HG03280 (cell line): Measurements from ENCODE around the gene KPNA1.
A peak's percentile ranks its signal among the peaks of the same experiment; 100 is the strongest.

Experiments
- ATAC-seq: cut with Tn5 transposase; IDR thresholded peaks from one replicate; pipeline ENCODE4 v1.9.1; 2021; ENCODE audit warnings: mild to moderate bottlenecking, moderate library complexity; ENCODE audit not compliant: unreplicated experiment

Gene KPNA1

DNA sequence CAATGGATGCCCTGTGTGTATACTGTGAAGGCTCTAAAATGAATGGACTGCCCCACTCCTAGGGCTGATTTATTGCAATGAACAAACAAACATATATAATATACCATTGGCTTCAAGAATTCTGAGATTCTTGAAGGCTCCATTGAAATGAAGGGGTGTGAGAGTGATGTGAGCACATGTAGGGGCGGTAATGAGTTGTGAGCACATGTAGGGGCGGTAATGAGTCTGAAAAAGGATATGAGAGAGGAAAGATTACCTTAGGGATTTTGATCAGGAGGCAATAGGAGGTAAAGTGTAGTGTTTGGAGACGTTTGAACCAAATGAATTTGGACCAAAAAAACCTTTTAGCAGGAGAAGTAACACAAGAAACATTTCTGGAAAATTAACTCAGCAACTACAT, 127.0 kb downstream of the KPNA1 start:
- no peak for ATAC-seq

DNA sequence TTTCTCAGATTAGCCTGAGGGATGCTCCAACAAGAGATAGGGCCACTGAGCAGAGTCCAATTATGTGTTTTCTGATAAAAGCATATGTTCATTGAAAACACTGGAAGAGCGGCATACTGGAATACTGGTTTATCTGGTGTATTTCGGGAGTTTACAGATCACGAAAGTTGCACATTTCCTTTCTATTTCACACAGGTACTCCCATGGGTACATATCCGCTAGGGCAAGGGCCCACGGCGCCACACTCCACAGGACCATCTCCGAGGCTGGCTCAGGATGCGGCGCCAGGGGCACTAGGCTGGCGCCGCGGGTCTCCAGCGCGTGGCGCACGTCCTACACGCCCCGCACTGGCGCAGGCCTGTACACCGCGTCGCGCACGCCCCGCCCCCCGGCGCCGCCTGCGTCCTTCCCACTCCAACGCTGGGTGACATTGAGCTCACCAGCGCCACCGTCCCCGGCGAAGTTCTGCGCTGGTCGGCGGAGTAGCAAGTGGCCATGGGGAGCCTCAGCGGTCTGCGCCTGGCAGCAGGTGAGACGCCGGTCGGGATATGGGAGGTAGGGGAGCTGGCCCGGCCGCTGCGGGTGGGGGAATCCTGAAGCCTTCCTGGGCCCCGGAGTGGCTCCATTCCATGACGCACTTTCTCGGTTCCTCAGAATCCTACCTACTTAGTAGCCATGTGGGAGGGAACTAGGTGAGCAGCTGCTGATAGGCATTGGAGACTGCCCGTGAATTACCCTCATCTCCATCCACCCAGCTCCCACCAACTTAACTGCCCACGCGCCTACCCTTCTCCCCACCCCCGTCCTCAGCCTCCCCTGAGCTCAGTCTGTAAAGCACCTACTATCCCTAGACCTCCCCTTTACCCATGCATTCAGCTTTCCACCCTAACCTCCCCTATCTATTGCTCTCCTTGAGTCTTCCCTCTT, 130.7 kb downstream of the KPNA1 start, which contains the start of gene FAM162A:
Gene FAM162A, plus strand, starts transcription at position 412 of the 927 bp plus-strand sequence. Its CDS starts 84 bp downstream, at position 496.
- peak; percentile 94 for ATAC-seq

DNA sequence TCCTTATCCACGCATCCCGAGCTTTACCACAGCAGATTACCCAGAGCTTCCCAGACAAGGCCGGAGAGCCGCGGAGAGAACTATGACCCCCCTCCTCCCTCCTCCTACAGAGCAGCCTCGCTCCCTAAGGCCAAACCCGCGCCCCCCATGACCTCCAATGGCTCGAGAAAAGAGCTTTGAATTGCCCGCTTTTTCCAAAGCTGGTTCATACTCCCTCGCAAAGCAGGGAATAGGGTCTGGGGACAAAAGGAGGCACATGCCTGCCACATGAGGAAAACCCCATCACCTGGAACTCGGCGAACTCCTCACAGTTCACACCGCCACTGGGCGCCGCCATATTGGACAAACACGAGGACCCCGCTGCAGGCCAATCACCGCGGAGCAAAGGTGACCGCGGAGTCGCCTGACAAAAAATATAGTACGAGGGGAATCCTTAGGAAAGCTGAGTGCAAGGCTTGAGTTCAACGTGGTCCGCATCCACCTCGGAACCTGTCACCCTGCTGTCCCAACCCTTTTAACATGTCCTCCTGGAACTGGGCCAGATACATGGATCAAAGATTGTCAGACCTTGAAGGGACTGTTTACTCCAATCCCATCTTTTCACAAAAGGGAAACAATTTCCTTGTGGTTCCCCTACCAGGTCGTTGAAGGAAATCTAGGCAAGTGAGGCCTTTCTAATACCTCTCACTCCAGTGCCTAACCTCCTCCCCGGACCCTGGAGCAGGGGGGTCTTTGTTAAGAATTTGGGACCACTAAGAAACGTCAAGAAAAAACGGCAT, 131.7 kb downstream of the KPNA1 start, which contains the start of gene MIX23:
Gene MIX23, minus strand, starts transcription at position 344 of the 779 bp plus-strand sequence. Its CDS starts 7 bp downstream, at position 337.
- peak; percentile 42 for ATAC-seq

DNA sequence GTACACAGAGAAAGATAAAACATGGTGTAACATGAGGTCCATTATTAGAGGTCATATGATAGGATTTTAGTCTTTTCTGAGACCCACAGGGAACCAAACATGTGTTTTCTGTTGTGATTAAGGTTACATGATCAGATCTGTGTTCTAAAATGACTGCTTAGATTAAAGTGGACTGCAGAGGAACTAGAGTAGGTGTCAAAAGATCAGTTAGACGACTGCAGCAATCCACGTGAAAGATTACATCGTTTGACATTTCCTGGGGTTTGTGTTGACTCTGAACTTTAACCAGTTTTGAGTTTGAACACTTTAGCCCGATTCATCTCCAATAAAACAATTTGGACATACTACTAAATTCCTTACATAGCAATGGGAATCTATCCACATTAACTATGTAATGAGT, 136.8 kb downstream of the KPNA1 start:
- no peak for ATAC-seq

DNA sequence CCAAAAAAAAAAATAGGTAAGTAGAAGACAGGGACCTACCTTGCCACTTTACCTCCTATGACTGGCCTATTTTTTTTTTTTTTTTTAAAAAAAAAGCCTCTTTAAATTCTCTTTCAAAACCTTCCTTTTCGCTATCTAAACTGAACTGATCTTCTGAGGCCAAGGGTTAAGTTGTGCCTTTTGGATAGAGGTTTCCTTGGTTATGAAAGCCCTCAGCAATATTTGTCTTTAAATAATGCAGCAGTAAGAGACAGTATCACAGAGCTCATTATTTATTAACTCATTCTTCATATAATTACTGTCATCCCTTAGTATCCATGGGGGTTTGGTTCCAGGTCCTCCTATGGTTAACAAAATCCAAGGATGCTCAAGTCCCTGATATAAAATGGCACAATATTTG, 140.7 kb downstream of the KPNA1 start:
- ATAC-seq, result no peak
